ENCODE measurements around the gene MAGI1. TPM values are rescaled to one million over a fixed set of nuclear protein-coding genes. Genes with fewer than 3 reads are reported as not detected.

Gene MAGI1
- total and polyA plus RNA-seq, 7 experiments from 2014 or later = 0.39 TPM; not detected in 6

- no peaks in the 10 kb centered on the region for H3K27me3 ChIP-seq (ENCODE audit: control insufficient read depth in 2 of 2, insufficient read depth in 2 of 2, low read length in 2 of 2)
- no peak overlapping the region for H3K4me3 ChIP-seq (ENCODE audit: low read length)
- intact Hi-C loops (cut with micrococcal nuclease) = no loop called here
- no peaks in the 10 kb centered on the region for H3K9me3 ChIP-seq (ENCODE audit: control insufficient read depth in 2 of 3, low read length in 3 of 3)
- H3K4me1 ChIP-seq (ENCODE audit: control insufficient read depth in 2 of 2, insufficient read depth in 2 of 2, low read length in 2 of 2) = no peaks in the 10 kb centered on the region
- ChIA-PET POLR2A (no interaction called here), CTCF (no interaction called here)
- H3K27me3 Mint-ChIP-seq = no peaks in the 10 kb centered on the region
- H3K9me3 Mint-ChIP-seq = peaks cover 0 to 5% (median 2%) of the 10 kb centered on the region in 11 donors
- no peak overlapping the region for H3K27ac Mint-ChIP-seq
- no peaks in the 10 kb centered on the region for H3K4me1 Mint-ChIP-seq
- H3K27ac ChIP-seq (ENCODE audit: low read depth, low read length) = no peak overlapping the region
- ATAC-seq (no peak), DNase-seq (no peak)
- H3K36me3 ChIP-seq (ENCODE audit: control insufficient read depth in 2 of 3, insufficient read depth in 3 of 3, low read length in 3 of 3) = no peaks in the 10 kb centered on the region
- no peak overlapping the region for H3K4me3 Mint-ChIP-seq
- no peaks in the 10 kb centered on the region for H3K36me3 Mint-ChIP-seq
These were observed 506.5 kb downstream of the MAGI1 start for GRCh38 chr3:65532215-65532614.

DNA sequence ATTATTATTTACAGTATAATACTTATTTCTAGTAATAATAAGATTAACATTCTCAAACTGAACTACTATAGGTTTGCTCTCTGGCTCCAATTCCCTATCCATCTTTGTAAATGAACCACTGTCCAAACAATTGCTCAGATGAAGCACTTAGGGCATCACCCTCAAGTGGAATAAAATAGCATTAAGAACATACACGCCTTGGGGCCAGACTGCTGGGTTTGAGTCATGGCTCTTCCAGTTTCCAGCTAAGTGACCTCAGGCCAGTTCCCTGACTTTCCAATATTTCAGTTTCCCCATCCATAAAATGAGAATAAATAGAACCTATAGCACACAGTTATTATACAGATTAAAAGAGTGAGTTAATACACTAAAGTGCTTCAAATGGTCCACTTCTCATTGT is 507.2 kb downstream of the MAGI1 start:
- intact Hi-C loops (cut with micrococcal nuclease) = no loop called here
- H3K4me3 Mint-ChIP-seq = no peak overlapping the region
- no peaks in the 10 kb centered on the region for H3K36me3 Mint-ChIP-seq
- DNase-seq = no peak
- ATAC-seq = no peak
- no peak overlapping the region for H3K4me3 ChIP-seq (ENCODE audit: low read length)
- H3K4me1 Mint-ChIP-seq = no peaks in the 10 kb centered on the region
- POLR2A ChIA-PET = no interaction called here
- H3K4me1 ChIP-seq (ENCODE audit: control insufficient read depth in 2 of 2, insufficient read depth in 2 of 2, low read length in 2 of 2) = no peaks in the 10 kb centered on the region
- no peaks in the 10 kb centered on the region for H3K27me3 Mint-ChIP-seq
- H3K9me3 Mint-ChIP-seq = peaks cover 0 to 5% (median 2%) of the 10 kb centered on the region in 11 donors
- H3K27ac Mint-ChIP-seq = no peak overlapping the region
- no peaks in the 10 kb centered on the region for H3K27me3 ChIP-seq (ENCODE audit: control insufficient read depth in 2 of 2, insufficient read depth in 2 of 2, low read length in 2 of 2)
- no peaks in the 10 kb centered on the region for H3K9me3 ChIP-seq (ENCODE audit: control insufficient read depth in 2 of 3, low read length in 3 of 3)
- CTCF ChIA-PET = no interaction called here
- no peak overlapping the region for H3K27ac ChIP-seq (ENCODE audit: low read depth, low read length)
- no peaks in the 10 kb centered on the region for H3K36me3 ChIP-seq (ENCODE audit: control insufficient read depth in 2 of 3, insufficient read depth in 3 of 3, low read length in 3 of 3)

DNA sequence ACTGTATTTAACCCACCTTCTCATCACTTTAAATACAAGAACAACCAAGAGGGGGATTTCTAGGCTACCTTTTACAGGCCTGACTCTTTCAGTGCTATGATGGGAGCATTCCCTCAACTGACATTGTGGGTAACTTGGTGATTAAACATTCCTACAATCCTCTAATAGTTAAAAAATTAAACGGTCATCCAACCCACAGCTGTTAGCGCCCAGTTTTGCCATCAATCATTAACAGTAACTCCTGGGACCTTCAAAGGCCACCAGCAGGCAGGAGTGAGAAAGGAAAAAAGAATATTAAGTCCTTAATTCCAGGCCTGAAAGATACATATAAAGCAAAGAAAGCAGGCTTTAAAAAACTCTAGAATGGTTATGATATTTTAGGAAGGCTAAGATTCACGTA is 512.1 kb downstream of the MAGI1 start:
- Mint-ChIP-seq H3K4me3 (no peak overlapping the region), H3K9me3 (peaks cover 0 to 6% (median 0%) of the 10 kb centered on the region in 11 donors), H3K36me3 (no peaks in the 10 kb centered on the region), H3K4me1 (no peaks in the 10 kb centered on the region), H3K27ac (no peak overlapping the region), H3K27me3 (no peaks in the 10 kb centered on the region)
- ATAC-seq = no peak
- H3K27me3 ChIP-seq (ENCODE audit: control insufficient read depth in 2 of 2, insufficient read depth in 2 of 2, low read length in 2 of 2) = no peaks in the 10 kb centered on the region
- ChIA-PET CTCF (no interaction called here), POLR2A (no interaction called here)
- H3K4me3 ChIP-seq (ENCODE audit: low read length) = no peak overlapping the region
- H3K27ac ChIP-seq (ENCODE audit: low read depth, low read length) = no peak overlapping the region
- no peaks in the 10 kb centered on the region for H3K4me1 ChIP-seq (ENCODE audit: control insufficient read depth in 2 of 2, insufficient read depth in 2 of 2, low read length in 2 of 2)
- DNase-seq = no peak
- H3K36me3 ChIP-seq (ENCODE audit: control insufficient read depth in 2 of 3, insufficient read depth in 3 of 3, low read length in 3 of 3) = no peaks in the 10 kb centered on the region
- intact Hi-C loops (cut with micrococcal nuclease) = no loop called here
- H3K9me3 ChIP-seq (ENCODE audit: control insufficient read depth in 2 of 3, low read length in 3 of 3) = no peaks in the 10 kb centered on the region

DNA sequence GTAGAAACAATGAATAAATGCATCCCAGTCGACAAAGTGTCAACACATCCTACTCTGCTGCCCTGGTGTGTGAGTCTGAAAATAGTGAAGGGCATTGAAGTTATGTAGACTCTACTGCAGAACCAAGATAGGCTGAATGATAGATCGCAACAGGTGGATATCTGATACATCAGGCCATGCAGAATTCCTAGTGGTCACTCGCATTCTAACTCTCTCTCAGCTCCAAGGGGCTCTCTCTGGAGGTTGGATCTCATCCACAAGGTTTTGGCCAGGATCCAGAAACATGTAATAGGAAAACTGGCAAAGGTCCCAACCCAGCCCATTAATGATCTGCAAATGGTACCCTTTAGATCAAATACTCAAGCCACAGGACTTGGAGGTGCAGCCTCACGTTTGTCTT is 514.1 kb downstream of the MAGI1 start:
- no peaks in the 10 kb centered on the region for H3K36me3 ChIP-seq (ENCODE audit: control insufficient read depth in 2 of 3, insufficient read depth in 3 of 3, low read length in 3 of 3)
- no peak overlapping the region for H3K4me3 Mint-ChIP-seq
- H3K4me3 ChIP-seq (ENCODE audit: low read length) = no peak overlapping the region
- no peaks in the 10 kb centered on the region for H3K4me1 ChIP-seq (ENCODE audit: control insufficient read depth in 2 of 2, insufficient read depth in 2 of 2, low read length in 2 of 2)
- no peaks in the 10 kb centered on the region for H3K4me1 Mint-ChIP-seq
- H3K27me3 Mint-ChIP-seq = no peaks in the 10 kb centered on the region
- H3K36me3 Mint-ChIP-seq = no peaks in the 10 kb centered on the region
- H3K9me3 ChIP-seq (ENCODE audit: control insufficient read depth in 2 of 3, low read length in 3 of 3) = no peaks in the 10 kb centered on the region
- DNase-seq (no peak), ATAC-seq (no peak)
- intact Hi-C loops (cut with micrococcal nuclease) = no loop called here
- H3K9me3 Mint-ChIP-seq = peaks cover 0 to 6% (median 0%) of the 10 kb centered on the region in 11 donors
- CTCF ChIA-PET = no interaction called here
- H3K27ac Mint-ChIP-seq = no peak overlapping the region
- POLR2A ChIA-PET = no interaction called here
- no peaks in the 10 kb centered on the region for H3K27me3 ChIP-seq (ENCODE audit: control insufficient read depth in 2 of 2, insufficient read depth in 2 of 2, low read length in 2 of 2)
- H3K27ac ChIP-seq (ENCODE audit: low read depth, low read length) = no peak overlapping the region

- Histone ChIP-seq H3K36me3 (ENCODE audit: control insufficient read depth in 2 of 3, insufficient read depth in 3 of 3, low read length in 3 of 3) (no peaks in the 10 kb centered on the region), H3K27me3 (ENCODE audit: control insufficient read depth in 2 of 2, insufficient read depth in 2 of 2, low read length in 2 of 2) (no peaks in the 10 kb centered on the region), H3K27ac (ENCODE audit: low read depth, low read length) (no peak overlapping the region), H3K4me3 (ENCODE audit: low read length) (no peak overlapping the region), H3K9me3 (ENCODE audit: control insufficient read depth in 2 of 3, low read length in 3 of 3) (no peaks in the 10 kb centered on the region), H3K4me1 (ENCODE audit: control insufficient read depth in 2 of 2, insufficient read depth in 2 of 2, low read length in 2 of 2) (no peaks in the 10 kb centered on the region)
- intact Hi-C loops (cut with micrococcal nuclease) = no loop called here
- ATAC-seq (no peak), DNase-seq (no peak)
- no peak overlapping the region for H3K27ac Mint-ChIP-seq
- no peak overlapping the region for H3K4me3 Mint-ChIP-seq
- H3K4me1 Mint-ChIP-seq = no peaks in the 10 kb centered on the region
- H3K27me3 Mint-ChIP-seq = no peaks in the 10 kb centered on the region
- no peaks in the 10 kb centered on the region for H3K36me3 Mint-ChIP-seq
- POLR2A ChIA-PET = no interaction called here
- CTCF ChIA-PET = no interaction called here
- peaks cover 0 to 8% (median 0%) of the 10 kb centered on the region in 11 donors for H3K9me3 Mint-ChIP-seq
These were observed 514.8 kb downstream of the MAGI1 start for GRCh38 chr3:65523878-65524277.

DNA sequence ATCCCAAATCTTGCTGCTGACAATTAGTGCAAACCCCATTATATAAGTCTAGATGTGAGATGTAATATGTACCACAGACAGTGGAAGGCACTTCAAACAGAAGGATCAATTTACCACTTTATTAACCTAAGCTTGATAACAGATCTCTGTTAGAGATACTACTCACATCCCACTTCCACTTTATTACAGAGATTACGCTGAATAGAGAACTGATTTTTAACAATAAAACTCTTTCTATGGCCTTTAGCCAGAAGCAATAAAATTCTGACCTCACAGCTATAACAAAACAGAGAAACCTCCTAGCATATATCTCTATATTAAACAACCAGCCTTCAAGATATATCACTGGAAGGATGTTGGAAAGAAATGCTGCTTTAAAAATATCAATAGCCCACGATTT is 517.7 kb downstream of the MAGI1 start:
- Mint-ChIP-seq H3K27me3 (no peaks in the 10 kb centered on the region), H3K4me3 (no peak overlapping the region), H3K27ac (no peak overlapping the region), H3K36me3 (no peaks in the 10 kb centered on the region), H3K9me3 (peaks cover 0 to 10% (median 7%) of the 10 kb centered on the region in 11 donors), H3K4me1 (no peaks in the 10 kb centered on the region)
- Histone ChIP-seq H3K4me1 (ENCODE audit: control insufficient read depth in 2 of 2, insufficient read depth in 2 of 2, low read length in 2 of 2) (no peaks in the 10 kb centered on the region), H3K4me3 (ENCODE audit: low read length) (no peak overlapping the region), H3K9me3 (ENCODE audit: control insufficient read depth in 2 of 3, low read length in 3 of 3) (peaks cover 0 to 3% (median 0%) of the 10 kb centered on the region in 3 experiments), H3K27ac (ENCODE audit: low read depth, low read length) (no peak overlapping the region), H3K36me3 (ENCODE audit: control insufficient read depth in 2 of 3, insufficient read depth in 3 of 3, low read length in 3 of 3) (no peaks in the 10 kb centered on the region), H3K27me3 (ENCODE audit: control insufficient read depth in 2 of 2, insufficient read depth in 2 of 2, low read length in 2 of 2) (no peaks in the 10 kb centered on the region)
- no peak for DNase-seq
- ATAC-seq = no peak
- CTCF ChIA-PET = no interaction called here
- POLR2A ChIA-PET = no interaction called here
- intact Hi-C loops (cut with micrococcal nuclease) = no loop called here

DNA sequence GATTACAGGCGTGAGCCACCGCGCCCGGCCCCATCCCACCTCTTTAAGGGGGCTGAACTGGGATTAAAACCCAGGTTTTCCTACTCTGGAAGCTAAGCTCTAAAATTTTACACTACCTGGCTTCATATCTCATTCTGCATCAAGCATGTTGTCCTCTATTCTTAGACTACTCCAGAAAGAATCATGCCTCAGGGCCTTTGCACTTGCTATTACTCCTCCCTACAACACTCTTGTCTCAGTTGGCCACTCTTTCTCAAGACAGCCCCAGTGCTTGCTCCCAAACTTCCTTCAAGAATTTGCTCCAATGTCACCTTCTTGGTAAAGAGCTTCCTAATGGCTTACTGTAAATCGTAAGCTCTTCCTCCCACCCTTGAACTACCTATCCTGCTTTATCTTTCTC is 521.7 kb downstream of the MAGI1 start:
- Mint-ChIP-seq H3K36me3 (no peaks in the 10 kb centered on the region), H3K4me3 (no peak overlapping the region), H3K27me3 (no peaks in the 10 kb centered on the region), H3K4me1 (no peaks in the 10 kb centered on the region), H3K27ac (no peak overlapping the region), H3K9me3 (peaks cover 0 to 15% (median 9%) of the 10 kb centered on the region in 11 donors)
- no peaks in the 10 kb centered on the region for H3K27me3 ChIP-seq (ENCODE audit: control insufficient read depth in 2 of 2, insufficient read depth in 2 of 2, low read length in 2 of 2)
- POLR2A ChIA-PET = no interaction called here
- peaks cover 0 to 3% (median 0%) of the 10 kb centered on the region in 3 experiments for H3K9me3 ChIP-seq (ENCODE audit: control insufficient read depth in 2 of 3, low read length in 3 of 3)
- DNase-seq = no peak
- no peak for ATAC-seq
- CTCF ChIA-PET = no interaction called here
- H3K4me1 ChIP-seq (ENCODE audit: control insufficient read depth in 2 of 2, insufficient read depth in 2 of 2, low read length in 2 of 2) = no peaks in the 10 kb centered on the region
- no peak overlapping the region for H3K4me3 ChIP-seq (ENCODE audit: low read length)
- no peak overlapping the region for H3K27ac ChIP-seq (ENCODE audit: low read depth, low read length)
- intact Hi-C loops (cut with micrococcal nuclease) = no loop called here
- H3K36me3 ChIP-seq (ENCODE audit: control insufficient read depth in 2 of 3, insufficient read depth in 3 of 3, low read length in 3 of 3) = no peaks in the 10 kb centered on the region

Measured in naive thymus-derived CD4-positive, alpha-beta T cell (primary cell).